Stomach (tissue), 4 donors: ENCODE measurements around the gene ZNF555.

Experiments used
- CTCF ChIP-seq, 7 experiments: fragments of 450-650 bp in 4 of 7; fragments of 200-600 bp in 3 of 7; sonication (generic) in 3 of 7; IDR thresholded peaks; one replicate each; pipeline ENCODE4 v1.5.1; 2016 to 2019; ENCODE audit warnings: antibody characterized with exemption in 7 of 7, control low read depth in 2 of 7, mild to moderate bottlenecking in 1 of 7
- EP300 ChIP-seq: sonication (generic); formaldehyde crosslinking; IDR thresholded peaks from one replicate; pipeline ENCODE4 v1.6.1; 2017; ENCODE audit warnings: antibody characterized with exemption
- POLR2AphosphoS5 ChIP-seq, 3 donors: sonication (generic); formaldehyde crosslinking; IDR thresholded peaks; one replicate each; pipeline ENCODE4 v1.6.1; 2016; ENCODE audit warnings: antibody characterized with exemption in 3 of 3

GRCh38 chr19:2852598-2852997 is 11.3 kb downstream of the ZNF555 start:
- no peak for TF ChIP-seq EP300
- no peak for TF ChIP-seq CTCF (IDR thresholded peaks at IDR 0.05)
- no peak for TF ChIP-seq POLR2AphosphoS5 (IDR thresholded peaks at IDR 0.05)
